AG08396 (cell line): Measurements from ENCODE around the gene FGFRL1.

Experiments used
- DNase-seq: peaks from one replicate; pipeline ENCODE4 v3.0.0; 2012; ENCODE audit warnings: low spot score, mixed read lengths

The FGFRL1 gene

DNA sequence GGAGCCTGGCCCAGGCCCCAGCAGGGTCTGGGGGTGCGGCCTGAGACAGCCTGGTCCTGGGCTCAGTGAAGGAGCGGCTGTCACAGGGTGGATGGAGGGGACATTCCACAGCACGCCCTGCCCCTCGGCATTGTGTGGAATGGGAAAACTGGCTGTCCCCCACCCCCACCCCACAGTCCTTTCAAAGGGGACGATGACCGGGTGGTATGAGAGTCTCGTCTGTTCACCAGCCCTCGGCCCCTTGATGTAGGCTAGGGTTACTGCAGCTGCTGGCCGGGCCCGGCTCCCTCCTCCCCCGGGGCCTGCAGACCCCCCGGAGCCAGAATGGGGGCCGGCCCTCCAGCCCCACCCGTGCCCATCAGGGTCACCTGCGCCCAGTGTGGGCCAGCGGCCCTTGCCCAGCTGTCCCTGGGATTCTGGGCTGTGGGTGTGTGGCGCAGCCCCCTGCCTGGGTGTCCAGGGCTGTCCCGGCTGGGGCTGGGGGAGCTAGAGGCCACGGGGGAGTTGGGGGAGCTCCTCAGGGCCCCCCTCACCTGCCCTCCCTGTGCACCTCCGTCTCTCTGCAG, 11.7 kb downstream of the FGFRL1 start:
- DNase-seq: no peak

GRCh38 chr4:1023895-1024740, 12.7 kb downstream of the FGFRL1 start:
- DNase-seq: no peak

DNA sequence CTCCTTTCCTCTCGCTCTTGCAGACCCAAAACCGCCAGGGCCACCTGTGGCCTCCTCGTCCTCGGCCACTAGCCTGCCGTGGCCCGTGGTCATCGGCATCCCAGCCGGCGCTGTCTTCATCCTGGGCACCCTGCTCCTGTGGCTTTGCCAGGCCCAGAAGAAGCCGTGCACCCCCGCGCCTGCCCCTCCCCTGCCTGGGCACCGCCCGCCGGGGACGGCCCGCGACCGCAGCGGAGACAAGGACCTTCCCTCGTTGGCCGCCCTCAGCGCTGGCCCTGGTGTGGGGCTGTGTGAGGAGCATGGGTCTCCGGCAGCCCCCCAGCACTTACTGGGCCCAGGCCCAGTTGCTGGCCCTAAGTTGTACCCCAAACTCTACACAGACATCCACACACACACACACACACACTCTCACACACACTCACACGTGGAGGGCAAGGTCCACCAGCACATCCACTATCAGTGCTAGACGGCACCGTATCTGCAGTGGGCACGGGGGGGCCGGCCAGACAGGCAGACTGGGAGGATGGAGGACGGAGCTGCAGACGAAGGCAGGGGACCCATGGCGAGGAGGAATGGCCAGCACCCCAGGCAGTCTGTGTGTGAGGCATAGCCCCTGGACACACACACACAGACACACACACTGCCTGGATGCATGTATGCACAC, 13.6 kb downstream of the FGFRL1 start:
- DNase-seq: no peak

DNA sequence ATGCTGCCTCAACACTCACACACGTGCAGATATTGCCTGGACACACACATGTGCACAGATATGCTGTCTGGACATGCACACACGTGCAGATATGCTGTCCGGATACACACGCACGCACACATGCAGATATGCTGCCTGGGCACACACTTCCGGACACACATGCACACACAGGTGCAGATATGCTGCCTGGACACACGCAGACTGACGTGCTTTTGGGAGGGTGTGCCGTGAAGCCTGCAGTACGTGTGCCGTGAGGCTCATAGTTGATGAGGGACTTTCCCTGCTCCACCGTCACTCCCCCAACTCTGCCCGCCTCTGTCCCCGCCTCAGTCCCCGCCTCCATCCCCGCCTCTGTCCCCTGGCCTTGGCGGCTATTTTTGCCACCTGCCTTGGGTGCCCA, 14.7 kb downstream of the FGFRL1 start:
- DNase-seq: peak; percentile 54

- DNase-seq: no peak
These were observed 15.9 kb downstream of the FGFRL1 start for GRCh38 chr4:1027219-1027914.

GRCh38 chr4:1027915-1028238, 16.5 kb downstream of the FGFRL1 start:
- DNase-seq: no peak

DNA sequence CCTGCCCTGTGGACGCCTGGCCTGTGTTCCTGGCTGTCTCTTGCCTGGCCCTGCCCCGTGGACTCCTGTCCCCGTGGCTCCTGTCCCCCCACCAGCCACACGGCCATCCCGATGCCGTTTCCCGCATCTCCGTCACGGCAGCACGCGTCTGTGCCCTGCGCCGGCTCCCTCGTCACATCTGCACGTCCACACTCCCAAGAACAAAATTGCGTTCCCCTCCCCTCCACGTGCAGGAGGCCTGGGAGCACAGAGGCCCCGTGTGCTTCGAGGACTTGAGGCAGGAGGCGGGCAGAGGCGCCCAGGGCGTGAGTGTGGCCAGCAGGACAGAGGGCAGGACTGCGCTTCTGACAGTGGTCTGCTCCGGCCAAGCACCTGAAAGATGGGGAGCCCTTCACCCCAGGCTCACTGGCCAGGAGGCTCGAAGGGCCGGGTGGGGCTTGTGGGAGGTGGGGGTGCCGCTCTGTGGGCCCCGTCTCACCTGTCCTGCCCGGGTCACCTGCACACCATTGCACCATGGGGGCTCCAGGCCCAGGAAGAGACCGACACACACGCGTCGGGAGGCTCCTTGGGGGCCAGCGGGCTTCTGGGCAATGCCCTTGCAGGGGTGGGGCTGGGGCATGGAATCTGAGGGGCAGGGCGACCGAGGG, 17.3 kb downstream of the FGFRL1 start:
- no peak for DNase-seq

- DNase-seq: no peak
These were observed 18.1 kb downstream of the FGFRL1 start for GRCh38 chr4:1029529-1029928.

DNA sequence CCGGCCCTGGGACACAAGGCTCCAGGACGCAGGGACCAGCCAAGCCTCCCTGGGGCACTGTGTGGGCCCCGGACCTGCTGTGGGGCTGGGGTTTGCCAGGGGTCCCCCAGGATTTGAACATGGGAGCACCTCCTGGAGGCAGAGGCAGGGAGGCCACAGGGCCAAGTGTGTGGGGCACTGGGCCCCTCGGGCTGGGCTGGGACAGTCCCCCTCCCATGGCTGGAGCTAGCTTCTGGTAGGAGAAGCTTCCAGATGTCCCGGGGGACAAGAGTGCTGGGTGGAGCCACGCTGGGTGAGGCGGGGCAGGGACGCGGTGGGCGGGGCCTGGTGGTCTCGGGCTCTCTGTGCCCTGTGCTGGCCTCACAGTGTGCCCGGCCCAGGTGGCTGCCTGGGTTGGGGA, 18.6 kb downstream of the FGFRL1 start:
- DNase-seq: no peak

- DNase-seq: no peak
These were observed 19.1 kb downstream of the FGFRL1 start for GRCh38 chr4:1030559-1030958.

- no peak for DNase-seq
These were observed 19.9 kb downstream of the FGFRL1 start for GRCh38 chr4:1031346-1031745.

GRCh38 chr4:1031956-1032795, 20.8 kb downstream of the FGFRL1 start:
- DNase-seq: no peak

DNA sequence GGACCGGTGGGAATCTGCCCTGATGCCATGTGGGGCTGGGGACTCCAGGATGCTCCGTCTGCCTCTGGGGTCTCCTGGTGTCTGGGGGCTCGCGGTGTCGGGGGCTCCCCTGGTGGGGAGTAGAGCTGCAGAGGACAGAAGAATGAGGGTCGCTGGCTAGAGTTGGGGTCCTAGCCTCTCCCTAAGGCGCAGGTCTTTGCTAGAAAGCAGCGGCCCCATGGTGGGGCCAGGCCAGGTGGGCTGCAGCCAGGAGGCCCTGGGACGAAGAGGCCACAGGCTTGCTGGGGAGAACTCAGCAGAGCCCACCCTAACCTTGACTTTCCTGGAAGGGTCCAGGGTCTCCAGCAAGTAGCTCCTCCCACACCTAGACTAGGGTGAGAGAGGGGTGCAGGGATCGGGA, 21.4 kb downstream of the FGFRL1 start:
- no peak for DNase-seq

DNA sequence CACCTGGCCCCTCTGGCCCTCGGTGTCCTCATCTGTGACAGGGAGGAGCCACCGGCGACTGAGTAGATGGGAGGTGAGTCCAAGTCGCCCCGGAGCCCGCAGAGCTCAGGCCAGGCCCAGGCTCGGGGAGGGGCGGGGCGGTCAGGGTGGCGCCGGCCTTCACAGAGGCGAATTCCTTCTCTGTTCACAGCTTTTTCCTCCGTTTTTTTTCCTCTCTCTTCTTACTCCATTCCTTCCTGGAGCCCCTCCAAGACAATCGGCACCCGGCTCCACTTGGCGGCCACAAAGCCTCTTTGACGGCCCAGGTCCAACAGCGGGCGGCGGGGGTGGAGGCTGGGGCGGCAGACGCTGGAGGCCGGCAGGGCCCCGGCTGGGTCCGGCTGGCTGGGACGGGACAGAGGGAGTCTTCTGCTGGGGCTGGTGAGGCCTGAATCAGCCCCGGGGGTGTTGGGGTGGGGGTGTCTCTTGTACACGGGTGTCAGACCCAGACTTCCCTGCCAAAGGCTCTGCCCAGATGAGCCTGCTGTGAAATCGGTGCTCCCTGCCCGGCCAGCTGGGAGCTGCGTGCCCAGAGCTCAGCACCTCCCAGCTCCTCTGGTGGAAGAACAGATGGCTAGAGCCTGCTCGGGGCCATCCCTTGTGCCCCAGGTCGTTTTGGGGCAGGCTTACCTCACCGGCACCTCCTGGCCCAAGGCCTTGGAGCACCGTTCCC, 22.6 kb downstream of the FGFRL1 start:
- peak; percentile 85 for DNase-seq

GRCh38 chr4:1035510-1035909, 24.1 kb downstream of the FGFRL1 start:
- peak; percentile 53 for DNase-seq

DNA sequence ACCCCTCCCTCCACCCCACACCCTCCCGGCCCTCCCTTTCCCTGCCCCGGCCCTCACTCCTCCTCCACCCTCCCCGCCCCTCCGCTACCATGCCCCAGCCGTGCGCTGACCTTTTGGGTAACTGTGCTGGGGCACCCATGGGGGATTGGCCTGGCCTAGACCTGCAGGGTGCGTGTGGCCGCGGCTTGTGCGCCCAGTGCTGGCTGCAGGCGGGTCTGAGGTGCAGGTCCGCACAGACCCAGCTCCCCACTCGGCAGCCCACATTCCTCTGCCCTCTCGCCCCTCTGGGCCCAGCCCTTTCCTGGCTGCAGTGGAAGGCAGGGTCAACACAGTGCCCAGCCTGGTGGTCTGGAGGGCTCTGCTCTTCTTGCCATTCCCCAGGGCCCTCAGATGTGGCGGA, 24.7 kb downstream of the FGFRL1 start:
- no peak for DNase-seq

DNA sequence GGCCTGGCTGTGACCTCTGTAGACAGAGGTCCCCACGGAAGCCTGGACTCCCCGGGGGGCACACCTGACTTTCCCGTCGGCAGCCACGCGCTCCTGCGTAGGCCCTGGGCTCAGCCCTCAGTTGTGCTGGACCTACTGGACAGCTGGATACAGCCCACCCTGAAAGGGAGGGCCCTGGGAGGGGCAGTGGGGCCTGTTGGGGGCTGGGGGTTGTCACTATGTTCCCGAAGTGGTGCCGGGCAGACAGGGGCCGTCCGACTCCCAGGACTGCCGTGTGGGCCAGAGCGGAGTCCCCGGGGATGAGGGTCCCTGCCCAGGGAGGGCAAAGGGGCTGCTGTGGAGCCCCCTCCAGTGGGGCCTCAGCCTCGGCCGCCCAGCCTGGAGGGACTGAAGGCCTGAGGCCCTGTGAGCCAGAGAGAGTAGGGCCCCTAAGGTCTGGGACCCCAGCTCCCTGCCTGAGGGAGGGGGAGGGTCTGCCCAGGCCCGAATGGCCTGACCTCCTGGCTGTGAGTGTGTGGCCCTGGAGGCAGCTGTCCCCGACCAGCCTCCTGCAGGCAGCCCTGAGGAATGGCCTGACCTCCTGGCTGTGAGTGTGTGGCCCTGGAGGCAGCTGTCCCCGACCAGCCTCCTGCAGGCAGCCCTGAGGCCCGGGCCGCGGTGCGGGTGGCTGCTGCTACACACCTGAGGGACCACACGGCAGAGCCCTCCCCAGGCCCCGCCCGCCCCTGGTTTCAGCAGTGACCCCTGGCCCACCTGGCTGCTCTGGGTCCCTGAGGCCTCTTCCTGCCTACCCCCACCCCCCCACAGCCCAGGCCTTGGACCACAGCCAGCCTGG, 25.8 kb downstream of the FGFRL1 start:
- no peak for DNase-seq

DNA sequence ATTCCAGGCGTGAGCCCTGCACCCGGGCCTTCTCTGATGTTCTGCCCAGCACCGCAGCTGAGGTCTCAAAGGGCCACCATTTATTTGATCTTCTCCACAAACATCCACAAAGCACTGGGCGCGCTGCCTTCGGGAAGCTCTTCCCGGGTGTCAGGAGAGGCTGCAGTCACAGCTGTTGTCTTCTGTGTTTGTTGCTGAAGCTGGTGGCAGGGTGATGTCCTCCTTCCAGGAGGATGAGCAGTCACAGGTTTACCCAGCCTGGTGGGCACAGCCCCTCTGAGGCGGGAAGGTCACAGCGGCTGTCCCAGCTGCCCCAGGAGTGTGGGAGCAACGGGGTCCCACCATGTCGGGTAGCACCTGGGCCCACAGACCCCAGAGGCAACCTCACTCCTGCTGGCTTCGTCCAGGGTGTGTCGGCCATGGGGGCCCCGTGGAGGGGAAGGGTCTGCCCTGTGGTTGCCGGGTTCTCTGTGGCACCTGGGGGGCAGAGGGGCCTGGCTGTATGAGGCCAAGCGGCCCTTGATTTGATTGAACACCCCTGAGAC, 27.6 kb downstream of the FGFRL1 start:
- no peak for DNase-seq
